ENCODE results near the gene SPECC1.

- TF ChIP-seq CTCF (IDR thresholded peaks at IDR 0.05) (no peak), POLR2A (IDR thresholded peaks at IDR 0.05) (no peak)
Observed at GRCh38 chr17:20208717-20209116, 199.6 kb downstream of the SPECC1 start.
